ENCODE measurements around the gene CERCAM. TPM values are rescaled to one million over a fixed set of nuclear protein-coding genes. Genes with fewer than 3 reads are reported as not detected.

Gene CERCAM
- total RNA-seq, 4 donors from 2014 or later = 25.1 to 70.7 (median 39.8) TPM

GRCh38 chr9:128428644-128429512, 8.2 kb downstream of the CERCAM start:
- no peaks in the 10 kb centered on the region for H3K27me3 ChIP-seq
- intact Hi-C loops (cut with DNase I; ENCODE audit: low total_unique reads) = no loop called here
- no peaks in the 10 kb centered on the region for H3K9me3 ChIP-seq
- TF ChIP-seq, protein P1, sequence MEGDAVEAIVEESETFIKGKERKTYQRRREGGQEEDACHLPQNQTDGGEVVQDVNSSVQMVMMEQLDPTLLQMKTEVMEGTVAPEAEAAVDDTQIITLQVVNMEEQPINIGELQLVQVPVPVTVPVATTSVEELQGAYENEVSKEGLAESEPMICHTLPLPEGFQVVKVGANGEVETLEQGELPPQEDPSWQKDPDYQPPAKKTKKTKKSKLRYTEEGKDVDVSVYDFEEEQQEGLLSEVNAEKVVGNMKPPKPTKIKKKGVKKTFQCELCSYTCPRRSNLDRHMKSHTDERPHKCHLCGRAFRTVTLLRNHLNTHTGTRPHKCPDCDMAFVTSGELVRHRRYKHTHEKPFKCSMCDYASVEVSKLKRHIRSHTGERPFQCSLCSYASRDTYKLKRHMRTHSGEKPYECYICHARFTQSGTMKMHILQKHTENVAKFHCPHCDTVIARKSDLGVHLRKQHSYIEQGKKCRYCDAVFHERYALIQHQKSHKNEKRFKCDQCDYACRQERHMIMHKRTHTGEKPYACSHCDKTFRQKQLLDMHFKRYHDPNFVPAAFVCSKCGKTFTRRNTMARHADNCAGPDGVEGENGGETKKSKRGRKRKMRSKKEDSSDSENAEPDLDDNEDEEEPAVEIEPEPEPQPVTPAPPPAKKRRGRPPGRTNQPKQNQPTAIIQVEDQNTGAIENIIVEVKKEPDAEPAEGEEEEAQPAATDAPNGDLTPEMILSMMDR (IDR thresholded peaks at IDR 0.05) = no peak
- TF ChIP-seq POLR2A (IDR thresholded peaks at IDR 0.05) = no peak
- H3K27ac ChIP-seq = peak overlapping the region in 1 of 2 donors; percentile 24
- no peak overlapping the region for H3K4me3 ChIP-seq
- DNase-seq = peak in 1 of 2 donors; percentile 43
- H3K36me3 ChIP-seq = no peaks in the 10 kb centered on the region
- H3K4me1 ChIP-seq = no peaks in the 10 kb centered on the region

- intact Hi-C loops (cut with DNase I; ENCODE audit: low total_unique reads) = no loop called here
- Histone ChIP-seq H3K9me3 (no peaks in the 10 kb centered on the region), H3K36me3 (no peaks in the 10 kb centered on the region), H3K27me3 (no peaks in the 10 kb centered on the region), H3K4me1 (no peaks in the 10 kb centered on the region), H3K4me3 (no peak overlapping the region), H3K27ac (no peak overlapping the region)
- TF ChIP-seq, protein P1 (IDR thresholded peaks at IDR 0.05) = no peak
- no peak for TF ChIP-seq POLR2A (IDR thresholded peaks at IDR 0.05)
- DNase-seq = no peak
Measured at GRCh38 chr9:128429513-128430086, 8.9 kb downstream of the CERCAM start.

GRCh38 chr9:128431207-128431606, 10.6 kb downstream of the CERCAM start:
- no peak for TF ChIP-seq POLR2A (IDR thresholded peaks at IDR 0.05)
- TF ChIP-seq, protein P1 (IDR thresholded peaks at IDR 0.05) = no peak
- no peaks in the 10 kb centered on the region for H3K9me3 ChIP-seq
- intact Hi-C loops (cut with DNase I; ENCODE audit: low total_unique reads) = no loop called here
- H3K27ac ChIP-seq = no peak overlapping the region
- no peak overlapping the region for H3K4me3 ChIP-seq
- DNase-seq = no peak
- no peaks in the 10 kb centered on the region for H3K36me3 ChIP-seq
- H3K4me1 ChIP-seq = no peaks in the 10 kb centered on the region
- no peaks in the 10 kb centered on the region for H3K27me3 ChIP-seq

DNA sequence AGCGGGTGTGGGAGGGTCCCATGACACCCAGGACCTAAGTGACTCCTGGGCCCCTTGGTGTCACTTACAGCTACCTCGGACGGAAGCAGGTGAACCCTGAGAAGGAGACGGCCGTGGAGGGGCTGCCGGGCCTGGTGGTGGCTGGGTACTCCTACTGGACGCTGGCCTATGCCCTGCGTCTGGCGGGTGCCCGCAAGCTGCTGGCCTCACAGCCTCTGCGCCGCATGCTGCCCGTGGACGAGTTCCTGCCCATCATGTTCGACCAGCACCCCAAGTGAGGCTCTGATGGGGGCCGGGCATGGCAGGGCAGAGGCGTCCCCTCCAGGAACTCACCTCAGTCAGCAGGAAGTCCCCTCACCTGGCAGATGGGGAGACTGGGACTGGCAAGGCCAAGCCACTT, 13.7 kb downstream of the CERCAM start:
- H3K9me3 ChIP-seq = no peaks in the 10 kb centered on the region
- intact Hi-C loops (cut with DNase I; ENCODE audit: low total_unique reads) = no loop called here

More for the DNA sequence above, 13.7 kb downstream of the CERCAM start:
- Histone ChIP-seq H3K4me3 (no peak overlapping the region), H3K27ac (no peak overlapping the region), H3K4me1 (no peaks in the 10 kb centered on the region), H3K27me3 (no peaks in the 10 kb centered on the region), H3K36me3 (no peaks in the 10 kb centered on the region)
- DNase-seq = no peak
- TF ChIP-seq, protein P1 (IDR thresholded peaks at IDR 0.05) = no peak
- no peak for TF ChIP-seq POLR2A (IDR thresholded peaks at IDR 0.05)

Data from uterus (tissue), 4 donors.